GM12878 (cell line): ENCODE results near the gene PPP2R2D. TPM values are rescaled to one million over a fixed set of nuclear protein-coding genes. Genes with fewer than 3 reads are reported as not detected.

ENCODE experiments used
- ATAC-seq: fragments of 200-7000 bp; cut with Tn5 transposase; 3 replicates; pipeline ENCODE4 v1.9.1; 2020; ENCODE audit warnings: mild to moderate bottlenecking, moderate library complexity
- BruUV-seq: library from RNA; stranded (reverse); fragments of 400-500 nt; replicated peaks from 2 replicates; lab custom pipeline; 2021; lab: Mats Ljungman, UMichigan
- CTCF ChIA-PET: fragments of 300-600 bp; sonication (Branson Sonifier 250); formaldehyde crosslinking; extraction: SDS; loops from one replicate; lab custom pipeline; 2021; ENCODE audit warnings: inconsistent platforms; lab: Yijun Ruan, JAX
- POLR2A ChIA-PET: fragments of 350-600 bp; formaldehyde crosslinking; extraction: SDS; loops from one replicate; lab custom pipeline; 2021; ENCODE audit warnings: inconsistent platforms; lab: Charles Lee
- RAD21 ChIA-PET: fragments of 300-600 bp; sonication (Branson Sonifier 250); formaldehyde crosslinking; loops from one replicate; lab custom pipeline; 2023; ENCODE audit warnings: antibody characterized with exemption; ENCODE audit not compliant: unreplicated experiment; lab: Charles Lee
- SMC1A ChIA-PET: fragments of 300-600 bp; sonication (Branson Sonifier 250); formaldehyde crosslinking; loops from one replicate; lab custom pipeline; 2023; ENCODE audit not compliant: unreplicated experiment, uncharacterized antibody; lab: Charles Lee
- DNase-seq: peaks from one replicate; pipeline ENCODE4 v3.0.0-alpha.2; 2011; ENCODE audit warnings: low read depth, low spot score
- FAIRE-seq: peaks from 3 replicates; lab custom pipeline; 2011; peaks lifted over from hg19 to GRCh38; lab: Jason Lieb, UNC
- H2AFZ ChIP-seq: 2 replicates; pipeline ENCODE4 v1.6.0; 2011; ENCODE audit warnings: low read depth, low read length, control low read depth; ENCODE audit not compliant: control insufficient read depth
- H3K27ac ChIP-seq: 2 replicates; pipeline ENCODE4 v1.5.1; 2011; ENCODE audit warnings: control low read depth; ENCODE audit not compliant: control insufficient read depth, insufficient read depth
- H3K27me3 ChIP-seq, 2 experiments: replicated peaks in 1 of 2; 2 replicates each; pipeline versions ENCODE4 v1.6.0 to v1.6.1; 2011; ENCODE audit warnings: low read length in 1 of 2; ENCODE audit not compliant: control insufficient read depth in 2 of 2, insufficient read depth in 2 of 2
- H3K36me3 ChIP-seq, 2 experiments: 2 replicates each; pipeline ENCODE4 v1.5.1; 2011; ENCODE audit warnings: low read length in 1 of 2; ENCODE audit not compliant: control insufficient read depth in 2 of 2, insufficient read depth in 2 of 2
- H3K4me1 ChIP-seq: 2 replicates; pipeline ENCODE4 v1.6.1; 2011; ENCODE audit warnings: mild to moderate bottlenecking, low read length, moderate library complexity, mixed read lengths; ENCODE audit not compliant: control insufficient read depth, insufficient read depth
- H3K4me2 ChIP-seq: 2 replicates; pipeline ENCODE4 v1.6.0; 2011; ENCODE audit warnings: control low read depth; ENCODE audit not compliant: control insufficient read depth, insufficient read depth
- H3K4me3 ChIP-seq: fragments of 200-600 bp; sonication (generic); 2 replicates; pipeline ENCODE4 v1.5.1; 2016
- H3K79me2 ChIP-seq: 2 replicates; pipeline ENCODE4 v1.6.0; 2011; ENCODE audit warnings: low read length; ENCODE audit not compliant: control insufficient read depth, insufficient read depth
- H3K9ac ChIP-seq: 2 replicates; pipeline ENCODE4 v1.8.0; 2011; ENCODE audit warnings: low read length, control low read depth, mixed read lengths; ENCODE audit not compliant: control insufficient read depth, insufficient read depth
- H3K9me3 ChIP-seq: replicated peaks from 3 replicates; pipeline ENCODE4 v1.5.1; 2011; ENCODE audit warnings: mild to moderate bottlenecking, low read length; ENCODE audit not compliant: control insufficient read depth, insufficient read depth
- H4K20me1 ChIP-seq: 2 replicates; pipeline ENCODE4 v1.6.0; 2011; ENCODE audit not compliant: control insufficient read depth, insufficient read depth
- BMI1 ChIP-seq: fragments of 450-650 bp; IDR thresholded peaks from 2 replicates; pipeline ENCODE4 v1.6.1; 2016; ENCODE audit warnings: mild to moderate bottlenecking, moderate library complexity, borderline replicate concordance
- CBFB ChIP-seq: IDR thresholded peaks from 2 replicates; pipeline ENCODE4 v1.6.1; 2016; ENCODE audit warnings: antibody characterized with exemption, low read depth
- CREB1 ChIP-seq: IDR thresholded peaks from 2 replicates; pipeline ENCODE4 v1.6.1; 2012; ENCODE audit warnings: low read depth, mild to moderate bottlenecking, inconsistent platforms
- CTCF ChIP-seq, 3 experiments: IDR thresholded peaks in 2 of 3; conservative IDR thresholded peaks in 1 of 3; 2 replicates each; pipeline ENCODE4 v1.5.1; 2011; ENCODE audit warnings: low read depth in 3 of 3, low read length in 3 of 3, mild to moderate bottlenecking in 3 of 3, control low read depth in 2 of 3, moderate library complexity in 2 of 3, inconsistent platforms in 1 of 3, mixed read lengths in 1 of 3; ENCODE audit not compliant: control insufficient read depth in 2 of 3, insufficient read depth in 1 of 3; ENCODE audit errors: extremely low read depth in 1 of 3
- DPF2 ChIP-seq: fragments of 450-650 bp; IDR thresholded peaks from 2 replicates; pipeline ENCODE4 v1.6.1; 2017; ENCODE audit warnings: mild to moderate bottlenecking
- ETV6 ChIP-seq, 2 experiments: fragments of 450-650 bp in 1 of 2; IDR thresholded peaks in 1 of 2; conservative IDR thresholded peaks in 1 of 2; 2 replicates each; pipeline ENCODE4 v1.6.1; 2014; ENCODE audit warnings: antibody characterized with exemption in 1 of 2, borderline replicate concordance in 1 of 2, low read depth in 1 of 2, mild to moderate bottlenecking in 1 of 2, moderate library complexity in 1 of 2
- HCFC1 ChIP-seq: fragments of 150-350 bp; IDR thresholded peaks from 2 replicates; pipeline ENCODE4 v1.6.1; 2014; ENCODE audit warnings: low read length
- IKZF2 ChIP-seq, 2 experiments: fragments of 450-650 bp; IDR thresholded peaks; 2 replicates each; pipeline ENCODE4 v1.6.1; 2017; ENCODE audit warnings: mild to moderate bottlenecking in 2 of 2, moderate library complexity in 2 of 2
- IRF3 ChIP-seq: fragments of 450-650 bp; IDR thresholded peaks from 2 replicates; pipeline ENCODE4 v1.6.1; 2014; ENCODE audit warnings: mild to moderate bottlenecking
- JUND ChIP-seq: IDR thresholded peaks from 2 replicates; pipeline ENCODE4 v1.6.1; 2012; ENCODE audit warnings: low read depth, mild to moderate bottlenecking, low read length, improper control_type of control experiment, moderate library complexity
- NKRF ChIP-seq: fragments of 450-650 bp; conservative IDR thresholded peaks from 2 replicates; pipeline ENCODE4 v1.6.1; 2017; ENCODE audit warnings: mild to moderate bottlenecking, moderate library complexity
- SIN3A ChIP-seq: IDR thresholded peaks from 2 replicates; pipeline ENCODE4 v1.6.1; 2012; ENCODE audit warnings: low read depth, low read length, improper control_type of control experiment
- SKIL ChIP-seq: fragments of 450-650 bp; IDR thresholded peaks from 2 replicates; pipeline ENCODE4 v1.6.1; 2017; ENCODE audit warnings: mild to moderate bottlenecking, low read depth, inconsistent platforms; ENCODE audit not compliant: poor library complexity, severe bottlenecking
- SMARCA5 ChIP-seq: fragments of 450-650 bp; IDR thresholded peaks from 2 replicates; pipeline ENCODE4 v1.6.1; 2017; ENCODE audit warnings: mild to moderate bottlenecking
- SPI1 ChIP-seq: IDR thresholded peaks from 2 replicates; pipeline ENCODE4 v1.6.1; 2011; ENCODE audit warnings: low read depth, mild to moderate bottlenecking, low read length, moderate library complexity, borderline replicate concordance; ENCODE audit not compliant: insufficient read depth
- STAT3 ChIP-seq: IDR thresholded peaks from 2 replicates; pipeline ENCODE4 v1.6.1; 2011; ENCODE audit warnings: low read depth, low read length, improper control_type of control experiment
- TCF7 ChIP-seq: IDR thresholded peaks from 2 replicates; pipeline ENCODE4 v1.6.1; 2014; ENCODE audit warnings: antibody characterized with exemption, borderline replicate concordance
- WGBS: methylation state at CpG from one replicate; pipeline ENCODE4 v1.1.6; 2016; ENCODE audit warnings: low lambda C conversion rate; ENCODE audit not compliant: insufficient replicate concordance, insufficient coverage; ENCODE audit errors: missing lambda C conversion rate; 5-methylcytosine and 5-hydroxymethylcytosine counted together
- in situ Hi-C: fragments of 300-500 bp; cut with MboI; formaldehyde crosslinking; loops from 9 replicates; pipeline ENCODE4 v1.14.3; 2018; ENCODE audit warnings: mixed read lengths
- intact Hi-C: fragments of 100-400 bp; cut with micrococcal nuclease; formaldehyde crosslinking; loops from one replicate; pipeline ENCODE4 v1.14.2; 2022; ENCODE audit not compliant: unreplicated experiment
- polyA plus RNA-seq, 11 experiments: library from polyadenylated mRNA; depleted of rRNA in 4 of 11; unstranded in 6 of 11; stranded (reverse) in 5 of 11; fragments of >200 nt; fragmentation: Nextera tagmentation in 4 of 11; fragmentation: Illumina TruSeq in 1 of 11; extraction: Ambion mirVana in 4 of 11; extraction: Trizol in 1 of 11; gene quantifications; 1 replicate in 1 of 11; 2 replicates in 10 of 11; pipeline versions ENCODE4 v1.2.1 to v1.2.3, GENCODE V29; 2011 to 2016; ENCODE audit warnings: inconsistent platforms in 2 of 11, missing spikeins in 2 of 11, low read depth in 1 of 11
- total RNA-seq, 4 experiments: library from RNA; depleted of rRNA in 3 of 4; stranded (reverse); fragments of >200 nt in 3 of 4; fragmentation: Illumina TruSeq in 1 of 4; extraction: Trizol in 1 of 4; gene quantifications; 2 replicates each; pipeline versions ENCODE4 v1.2.1 to v1.2.3, GENCODE V29; 2013 to 2021

The PPP2R2D gene
- total and polyA plus RNA-seq, 10 of the 15 experiments (the other 5 are each of a cell fraction or from before 2014, with no cell fraction given) = 2.8 to 41.9 (median 21.8) TPM

- BruUV-seq = no TSS peak
- no peak overlapping the region for H3K27ac ChIP-seq
- H3K4me1 ChIP-seq = no peaks in the 10 kb centered on the region
- DNase-seq = no peak
- in situ Hi-C loops (no loop called here), intact Hi-C loops (no loop called here)
- POLR2A ChIA-PET = no interaction called here
- CTCF ChIA-PET = interaction anchor here (1.0 to 1.5 kb wide), 2 partner anchors 21 to 146 kb away, joined by 3 read pairs; no protein-coding TSS in a partner anchor
- H2AFZ ChIP-seq = no peak overlapping the region
- H4K20me1 ChIP-seq = no peaks in the 10 kb centered on the region
- SMC1A ChIA-PET = no interaction called here
- no peak for ATAC-seq
- peaks cover 0 to 3% of the 10 kb centered on the region in 2 experiments; a peak in 2 of 4 replicates for H3K27me3 ChIP-seq
- RAD21 ChIA-PET = no interaction called here
- no peak overlapping the region for H3K4me3 ChIP-seq
- no peaks in the 10 kb centered on the region; the same call in 2 of the 3 replicates for H3K9me3 ChIP-seq
- no peak overlapping the region for H3K4me2 ChIP-seq
- WGBS = 56% methylated on average over 4 of the region's 4 CpGs
- H3K9ac ChIP-seq = no peak overlapping the region
- no peaks in the 10 kb centered on the region for H3K36me3 ChIP-seq
- no peaks in the 10 kb centered on the region for H3K79me2 ChIP-seq
- no peak for FAIRE-seq
- TF ChIP-seq CBFB (no peak), STAT3 (no peak), ETV6 (conservative IDR thresholded peaks at IDR 0.05 in 1 of 2, IDR thresholded peaks at IDR 0.05 in 1 of 2; ENCODE audit: borderline replicate concordance in 1 of 2, low read depth in 1 of 2) (no peak), SIN3A (no peak), CTCF (IDR thresholded peaks at IDR 0.05 in 2 of 3, conservative IDR thresholded peaks at IDR 0.05 in 1 of 3; ENCODE audit: control insufficient read depth in 2 of 3, extremely low read depth in 1 of 3, insufficient read depth in 1 of 3, low read depth in 3 of 3, low read length in 3 of 3) (no peak), DPF2 (no peak), HCFC1 (no peak), CREB1 (no peak), JUND (no peak), NKRF (no peak), SMARCA5 (no peak), TCF7 (no peak), IKZF2 (IDR thresholded peaks at IDR 0.05) (no peak), SKIL (no peak), IRF3 (no peak), SPI1 (no peak), BMI1 (no peak)
These were observed 101.2 kb downstream of the PPP2R2D start for GRCh38 chr10:132002004-132002403.
